HG03439 (cell line): ENCODE results near the gene RSAD2.
"Not testable (repeated sequence)": the region's sequence is repeated elsewhere in the genome, so short reads cannot be mapped to it uniquely, and the experiment has no call there.

Experiments
- ATAC-seq: cut with Tn5 transposase; IDR thresholded peaks from one replicate; pipeline ENCODE4 v1.9.1; 2021; ENCODE audit warnings: mild to moderate bottlenecking, moderate library complexity; ENCODE audit not compliant: unreplicated experiment

Gene RSAD2

DNA sequence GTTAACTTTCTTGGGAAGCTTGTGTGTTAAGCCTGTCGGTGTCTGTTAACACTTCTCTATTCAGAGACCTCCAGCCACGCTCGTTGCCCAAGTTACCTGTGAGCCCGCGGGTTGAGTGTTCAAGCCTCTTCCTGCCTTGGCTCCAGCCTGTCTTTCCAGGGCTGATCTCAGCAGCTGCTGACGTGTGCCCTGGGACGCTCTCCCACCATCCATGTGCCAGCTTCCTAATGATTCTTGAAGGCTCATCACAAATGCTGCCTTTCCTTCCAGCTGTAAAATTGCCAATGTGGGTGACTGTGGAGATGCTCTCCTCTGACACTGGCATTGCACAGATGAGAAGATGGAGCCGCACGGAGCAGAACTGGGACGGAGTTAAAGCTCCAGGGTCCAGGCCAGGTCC is 45.7 kb downstream of the RSAD2 start:
- ATAC-seq: no peak

GRCh38 chr2:6924101-6924923 is 46.7 kb downstream of the RSAD2 start:
- ATAC-seq: no peak

GRCh38 chr2:6924924-6925409 is 47.4 kb downstream of the RSAD2 start:
- no peak for ATAC-seq

- no peak for ATAC-seq
Observed at GRCh38 chr2:6926071-6926732, 48.6 kb downstream of the RSAD2 start.

DNA sequence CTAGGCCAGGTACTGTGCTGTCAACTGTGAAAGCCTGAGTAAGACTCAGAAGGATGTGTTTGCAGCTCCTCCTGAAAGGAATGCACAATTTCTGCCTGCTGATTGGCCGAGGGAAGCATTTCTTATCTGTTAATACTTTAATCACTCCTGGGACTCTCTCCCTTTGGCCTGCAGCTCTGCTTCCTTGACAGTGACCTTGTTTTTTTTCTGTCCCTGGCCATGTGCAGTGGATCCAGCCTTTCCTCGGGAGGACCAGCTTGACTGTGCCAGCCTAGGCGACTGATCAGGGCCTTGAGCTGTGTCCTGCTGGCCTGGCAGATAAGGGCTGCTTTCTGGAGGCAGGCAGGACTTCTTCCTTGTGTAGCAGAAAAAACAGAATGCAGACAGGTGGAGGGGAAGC is 49.6 kb downstream of the RSAD2 start:
- ATAC-seq: no peak

DNA sequence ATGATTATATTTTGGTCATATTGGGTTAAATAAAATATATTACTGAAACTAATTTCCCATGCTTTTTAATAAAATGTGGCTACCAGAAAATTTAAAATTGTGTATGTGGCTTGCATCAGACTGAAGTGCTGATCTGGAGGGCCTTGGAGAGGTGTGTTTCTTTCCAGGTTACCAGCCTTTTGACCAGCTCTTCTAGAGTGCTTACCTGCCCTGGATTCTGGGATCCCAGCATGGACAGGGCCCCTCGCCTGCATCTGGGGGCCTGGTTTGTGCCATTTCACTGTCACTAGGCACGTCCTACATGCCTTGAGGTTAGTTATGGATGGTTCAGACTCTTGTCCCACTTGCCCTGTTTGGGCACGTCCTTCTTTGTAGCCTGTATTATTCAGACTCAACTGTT is 50.2 kb downstream of the RSAD2 start:
- ATAC-seq: no peak

- ATAC-seq: no peak
Observed at GRCh38 chr2:6928452-6928851, 50.9 kb downstream of the RSAD2 start.

- ATAC-seq: no peak
Observed at GRCh38 chr2:6929196-6929819, 51.7 kb downstream of the RSAD2 start.

GRCh38 chr2:6930923-6931647 is 53.5 kb downstream of the RSAD2 start:
- no peak for ATAC-seq

GRCh38 chr2:6931753-6932152 is 54.2 kb downstream of the RSAD2 start:
- ATAC-seq: no peak

GRCh38 chr2:6932206-6932605 is 54.6 kb downstream of the RSAD2 start:
- no peak for ATAC-seq

DNA sequence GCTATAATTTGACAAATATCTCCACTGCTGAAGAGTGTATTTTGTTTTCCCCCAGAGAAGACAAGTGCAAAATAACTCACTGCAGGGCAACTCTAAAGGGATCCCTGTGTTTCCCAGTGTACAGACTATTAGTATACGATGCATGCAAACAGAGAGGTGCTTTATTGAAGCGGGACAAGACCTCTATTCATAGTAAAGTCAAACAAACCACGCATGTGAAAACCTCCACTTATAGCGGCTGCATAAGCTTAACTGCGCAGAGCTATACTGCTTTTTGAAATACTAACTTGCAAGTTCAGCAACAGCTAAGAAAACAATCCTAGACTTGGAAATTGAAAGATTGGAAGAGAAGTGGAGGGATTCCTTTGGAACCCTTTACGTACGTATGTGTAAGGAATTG is 55.3 kb downstream of the RSAD2 start:
- no peak for ATAC-seq

DNA sequence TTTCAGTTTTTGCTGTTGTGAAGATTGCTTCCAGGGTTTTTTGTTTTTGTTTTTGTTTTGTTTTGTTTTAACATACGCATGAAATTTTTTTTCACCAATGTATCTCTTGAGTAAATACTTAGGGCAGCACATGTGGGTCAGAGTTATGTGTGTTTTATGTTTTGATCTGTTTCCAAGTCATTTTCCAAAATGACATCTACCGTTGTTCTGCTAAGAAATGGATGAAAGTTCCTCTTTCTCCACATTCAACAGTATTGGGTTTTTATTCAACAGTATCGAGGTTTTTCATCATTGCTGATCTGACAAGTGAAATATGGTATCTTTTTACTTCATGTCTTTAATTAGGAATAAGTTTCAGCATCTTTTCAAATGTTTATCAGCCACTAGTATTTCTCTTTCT is 56.3 kb downstream of the RSAD2 start:
- no peak for ATAC-seq

DNA sequence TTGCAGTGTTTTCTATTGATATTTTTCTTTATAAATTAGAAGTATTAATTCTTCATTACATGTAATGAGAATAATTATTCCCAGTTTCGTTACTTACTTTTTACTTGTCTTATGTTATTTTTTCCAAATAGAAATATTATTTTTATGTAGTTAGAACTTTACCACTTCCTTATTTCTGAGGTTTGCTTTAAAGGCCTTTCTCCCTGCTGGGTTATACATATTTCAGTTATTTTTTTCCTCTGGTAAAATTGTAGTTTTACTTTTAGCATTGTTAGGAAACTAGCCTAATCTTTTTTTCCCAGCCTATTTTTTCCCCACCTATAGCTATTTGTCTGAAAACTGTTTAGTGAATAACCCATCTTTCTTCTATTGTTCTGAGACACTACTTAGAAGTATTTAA is 56.8 kb downstream of the RSAD2 start:
- no peak for ATAC-seq

DNA sequence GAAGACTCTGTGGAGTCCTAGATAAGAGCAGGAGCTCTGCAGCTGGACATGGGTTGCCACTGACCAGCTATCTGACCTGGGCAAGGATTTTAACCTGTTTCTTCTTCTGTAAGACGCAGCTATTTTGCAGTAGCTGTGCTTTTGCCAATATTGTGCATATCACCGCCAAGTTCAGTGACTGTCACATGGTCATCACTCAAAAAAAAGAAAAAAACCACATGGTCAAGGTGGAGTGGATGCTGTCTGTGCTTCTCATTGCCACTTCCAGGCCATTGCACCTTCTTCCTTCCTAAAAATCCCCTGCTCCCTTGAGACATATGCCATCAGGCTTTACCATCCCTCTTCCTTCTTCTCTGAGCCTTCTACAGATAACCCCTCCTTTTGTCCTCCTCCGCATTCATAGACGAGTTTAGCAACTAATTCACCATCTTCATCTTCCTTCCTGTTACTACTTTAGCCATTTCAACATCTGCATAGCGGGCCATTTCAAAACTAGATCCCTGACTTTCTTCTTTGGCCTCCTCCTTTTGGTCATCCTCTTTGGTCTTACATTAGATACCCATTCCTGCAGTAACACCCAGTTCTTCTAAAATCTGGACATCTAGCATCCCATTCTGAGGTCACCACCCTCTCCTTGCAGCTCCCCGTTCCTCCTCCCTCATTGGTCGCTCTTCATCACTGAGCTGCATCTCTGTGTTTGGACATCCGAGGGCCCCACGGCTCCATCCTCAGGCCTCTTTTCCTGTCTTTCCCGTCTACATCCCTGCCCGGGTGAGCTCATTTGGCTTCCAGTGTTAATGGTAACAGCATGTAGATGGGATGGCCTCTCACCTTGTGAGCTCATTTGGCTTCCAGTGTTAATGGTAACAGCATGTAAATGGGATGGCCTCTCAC is 57.4 kb downstream of the RSAD2 start:
- ATAC-seq: no peak

DNA sequence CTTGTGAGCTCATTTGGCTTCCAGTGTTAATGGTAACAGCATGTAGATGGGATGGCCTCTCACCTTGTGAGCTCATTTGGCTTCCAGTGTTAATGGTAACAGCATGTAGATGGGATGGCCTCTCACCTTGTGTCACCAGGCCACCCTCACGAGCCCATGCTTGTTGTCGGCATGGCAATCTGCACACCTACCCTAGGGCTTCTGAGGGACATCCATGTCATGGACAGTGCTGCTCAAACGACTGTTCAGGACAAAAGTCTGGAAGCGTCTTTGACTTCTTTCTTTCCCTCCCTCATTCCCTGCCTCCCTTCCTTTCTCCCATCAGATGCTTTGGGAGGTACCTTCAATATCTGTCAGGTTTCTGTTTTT is 58.1 kb downstream of the RSAD2 start:
- ATAC-seq: not testable (repeated sequence)

DNA sequence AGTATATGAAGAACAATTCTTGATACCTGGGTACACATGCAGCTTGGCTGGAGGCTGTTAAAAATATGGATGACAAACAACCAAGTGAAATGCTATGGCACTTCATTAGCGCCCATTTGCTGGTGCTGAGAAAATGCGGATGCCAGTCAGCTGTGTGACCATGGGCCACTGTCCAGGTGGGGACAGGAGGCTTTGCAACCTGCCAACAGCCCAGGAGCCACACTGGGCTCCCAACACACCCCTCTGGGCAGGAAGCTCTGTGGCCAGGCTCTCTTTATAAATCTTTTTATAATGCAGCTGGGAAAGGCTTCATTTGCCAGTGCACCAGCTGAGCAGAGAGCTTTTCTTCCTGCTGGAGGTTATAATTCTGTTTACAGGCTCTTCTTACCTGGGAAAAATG is 59.6 kb downstream of the RSAD2 start:
- ATAC-seq: no peak

DNA sequence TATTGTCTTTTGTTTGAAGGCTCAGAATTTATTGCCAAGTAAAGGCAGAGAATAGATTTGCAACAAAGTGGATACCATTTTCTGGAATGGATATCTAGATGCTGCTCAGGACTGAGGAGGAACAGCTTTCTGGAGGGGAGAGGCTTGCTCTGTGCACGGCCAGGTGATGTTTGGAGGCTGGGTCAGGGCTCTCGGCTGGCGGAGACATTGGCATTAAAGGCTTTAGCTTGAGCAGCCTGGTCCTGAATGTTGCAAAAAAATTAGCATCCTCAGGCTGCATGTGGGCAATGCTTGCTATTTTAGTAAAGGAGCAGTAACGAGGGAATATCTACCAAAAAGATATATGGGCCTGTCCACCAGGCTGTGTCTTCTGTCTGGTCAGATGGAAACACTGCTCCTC is 60.0 kb downstream of the RSAD2 start:
- no peak for ATAC-seq

GRCh38 chr2:6939071-6939470 is 61.5 kb downstream of the RSAD2 start:
- no peak for ATAC-seq

DNA sequence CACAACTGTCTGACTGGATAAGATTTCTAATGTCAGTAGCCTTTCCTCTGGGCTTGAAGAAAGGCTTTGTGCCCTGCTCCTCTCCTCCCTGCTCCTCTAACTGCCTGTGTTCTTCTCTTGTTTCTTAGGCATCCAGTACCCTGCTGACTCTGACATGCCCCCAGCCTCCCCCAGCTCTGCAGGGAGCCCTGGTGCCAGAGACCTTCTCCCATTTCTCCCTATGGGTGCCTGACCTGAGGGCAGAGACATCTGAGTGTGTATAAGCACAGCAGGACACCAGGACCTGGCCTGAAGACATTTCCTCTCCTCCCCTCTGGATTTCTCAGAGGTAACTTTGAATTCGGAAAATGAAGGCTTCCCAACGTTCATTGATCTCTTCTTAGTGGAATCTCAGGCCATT is 63.2 kb downstream of the RSAD2 start:
- ATAC-seq: no peak
